ENCODE results near the gene RBM47.

Gene RBM47

GRCh38 chr4:40586729-40587128 lies 42.9 kb downstream of the RBM47 start:
- DNase-seq (ENCODE audit: low read depth), result no peak

DNA sequence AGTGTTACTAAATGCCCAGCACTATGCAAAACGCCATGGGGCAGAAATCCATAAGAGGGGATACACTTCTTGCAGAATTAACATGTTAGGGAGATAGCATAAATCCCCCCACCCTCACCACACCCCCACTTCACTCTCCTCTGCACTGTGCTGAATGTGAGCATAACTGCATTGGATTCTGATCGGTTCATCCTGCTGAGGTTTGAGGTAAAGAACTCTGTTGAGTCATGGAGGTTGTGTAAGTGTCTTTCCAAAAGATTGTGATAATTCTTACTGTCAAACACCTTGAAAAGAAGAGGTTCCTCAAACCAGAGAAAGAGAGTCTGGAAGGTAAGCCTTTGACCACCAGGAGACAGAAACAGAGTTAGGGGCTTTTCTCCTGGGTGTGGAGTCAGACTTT lies 43.6 kb downstream of the RBM47 start:
- DNase-seq (ENCODE audit: low read depth), result no peak

GRCh38 chr4:40585201-40585799 lies 44.4 kb downstream of the RBM47 start:
- no peak for DNase-seq (ENCODE audit: low read depth)

DNA sequence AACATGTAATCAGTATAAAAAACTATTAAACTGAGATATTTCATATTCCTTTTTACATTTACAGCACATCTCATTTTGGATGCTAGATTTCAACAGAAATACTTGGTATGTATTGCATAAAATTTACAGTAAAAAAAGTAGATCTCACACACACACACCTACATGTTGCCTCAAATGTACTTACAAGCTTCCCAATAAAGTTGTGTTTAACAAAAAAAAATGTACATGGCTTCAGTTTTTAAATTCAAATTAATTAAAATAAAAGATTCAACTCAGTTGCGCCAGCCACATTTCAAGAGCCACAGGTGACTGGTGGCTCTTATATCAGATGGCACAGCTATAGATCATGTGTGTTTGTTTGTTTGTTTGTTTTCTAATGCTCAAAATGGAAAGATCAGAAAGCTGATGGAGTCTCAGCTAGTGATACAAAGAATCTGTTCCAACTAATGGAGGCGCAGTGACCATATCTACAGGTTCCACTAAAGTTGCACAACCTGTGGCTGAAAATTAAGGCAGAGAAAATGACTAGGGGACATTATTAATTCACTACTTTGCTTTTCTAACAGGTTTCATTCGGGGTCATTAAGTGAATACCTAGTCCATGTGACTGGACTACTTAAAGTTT lies 45.0 kb downstream of the RBM47 start:
- no peak for DNase-seq (ENCODE audit: low read depth)

DNA sequence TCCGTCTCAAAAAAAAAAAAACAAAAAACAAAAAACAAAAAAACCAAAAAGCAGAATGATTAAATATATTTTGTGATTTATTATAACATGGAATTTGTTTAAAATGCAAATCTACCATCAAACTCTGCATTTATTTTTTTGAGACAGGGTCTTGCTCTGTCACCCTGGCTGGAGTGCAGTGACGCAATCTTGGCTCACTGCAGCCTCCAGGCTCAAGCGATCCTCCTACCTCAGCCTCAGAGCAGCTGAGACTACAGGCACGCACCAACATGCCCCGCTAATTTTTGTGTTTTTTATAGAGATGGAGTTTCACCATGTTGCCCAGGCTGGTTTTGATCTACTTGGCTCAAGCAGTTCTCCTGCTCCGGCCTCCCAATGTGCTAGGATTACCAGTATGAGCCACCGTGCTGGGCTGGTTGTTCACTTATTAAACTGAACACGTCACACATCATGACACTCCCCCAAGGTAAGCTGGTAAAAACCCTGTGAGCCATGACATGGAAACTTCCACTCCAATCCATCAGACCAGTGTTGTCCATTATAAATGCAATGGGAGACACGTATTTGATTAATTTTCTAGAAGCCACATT lies 45.7 kb downstream of the RBM47 start:
- no peak for DNase-seq (ENCODE audit: low read depth)

DNA sequence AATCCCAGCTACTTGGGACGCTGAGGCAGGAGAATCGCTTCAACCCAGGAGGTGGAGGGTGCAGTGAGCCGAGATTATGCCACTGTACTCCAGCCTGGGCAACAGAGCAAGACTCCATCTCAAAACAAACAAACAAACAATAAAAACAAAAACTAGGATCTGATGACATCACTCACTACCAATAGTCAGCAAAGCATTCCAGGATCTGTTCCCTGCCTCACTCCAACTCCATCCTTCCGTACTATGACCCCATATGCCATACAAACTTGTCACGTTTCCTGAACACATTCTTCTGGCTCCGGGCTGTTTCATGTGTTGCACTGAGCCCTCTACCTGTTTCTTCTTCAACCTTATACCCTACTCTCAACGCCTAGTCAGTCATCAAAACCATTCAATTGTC lies 47.3 kb downstream of the RBM47 start:
- DNase-seq (ENCODE audit: low read depth), result no peak

- DNase-seq (ENCODE audit: low read depth), result no peak
Measured at GRCh38 chr4:40581254-40582140, 48.2 kb downstream of the RBM47 start.

- DNase-seq (ENCODE audit: low read depth), result peak; percentile 93
Measured at GRCh38 chr4:40579983-40580382, 49.7 kb downstream of the RBM47 start.

DNA sequence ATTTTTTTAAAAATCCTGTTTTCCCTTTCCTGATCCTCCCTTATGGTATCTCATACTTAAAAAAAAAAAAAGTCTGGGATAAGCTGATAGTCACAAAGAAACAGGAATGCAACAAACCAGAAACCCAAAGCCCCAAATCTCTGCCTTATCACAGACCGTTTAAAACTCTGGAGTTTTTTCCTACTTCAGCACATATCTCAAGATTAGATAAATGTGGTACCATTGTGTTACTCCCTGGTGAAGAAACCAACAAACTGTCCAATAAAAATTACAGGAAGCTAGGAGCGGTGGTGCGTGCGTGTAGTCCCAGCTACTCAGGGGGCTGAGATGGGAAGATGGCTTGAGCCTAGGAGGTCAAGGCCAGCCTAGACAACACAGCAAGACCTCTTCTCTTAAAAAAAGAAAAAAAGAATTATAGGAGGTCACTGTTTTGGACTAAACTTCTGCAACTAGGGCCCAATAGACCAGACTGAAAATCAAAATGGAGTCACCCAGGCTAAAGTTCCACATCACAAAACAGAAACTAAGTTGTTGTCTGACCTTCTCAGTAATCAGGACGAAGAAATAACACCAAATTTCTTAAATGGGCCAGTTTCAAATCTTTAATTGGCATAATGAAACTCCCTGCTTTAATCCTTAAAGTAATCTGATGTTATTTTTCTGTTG lies 51.9 kb downstream of the RBM47 start:
- DNase-seq (ENCODE audit: low read depth), result no peak

DNA sequence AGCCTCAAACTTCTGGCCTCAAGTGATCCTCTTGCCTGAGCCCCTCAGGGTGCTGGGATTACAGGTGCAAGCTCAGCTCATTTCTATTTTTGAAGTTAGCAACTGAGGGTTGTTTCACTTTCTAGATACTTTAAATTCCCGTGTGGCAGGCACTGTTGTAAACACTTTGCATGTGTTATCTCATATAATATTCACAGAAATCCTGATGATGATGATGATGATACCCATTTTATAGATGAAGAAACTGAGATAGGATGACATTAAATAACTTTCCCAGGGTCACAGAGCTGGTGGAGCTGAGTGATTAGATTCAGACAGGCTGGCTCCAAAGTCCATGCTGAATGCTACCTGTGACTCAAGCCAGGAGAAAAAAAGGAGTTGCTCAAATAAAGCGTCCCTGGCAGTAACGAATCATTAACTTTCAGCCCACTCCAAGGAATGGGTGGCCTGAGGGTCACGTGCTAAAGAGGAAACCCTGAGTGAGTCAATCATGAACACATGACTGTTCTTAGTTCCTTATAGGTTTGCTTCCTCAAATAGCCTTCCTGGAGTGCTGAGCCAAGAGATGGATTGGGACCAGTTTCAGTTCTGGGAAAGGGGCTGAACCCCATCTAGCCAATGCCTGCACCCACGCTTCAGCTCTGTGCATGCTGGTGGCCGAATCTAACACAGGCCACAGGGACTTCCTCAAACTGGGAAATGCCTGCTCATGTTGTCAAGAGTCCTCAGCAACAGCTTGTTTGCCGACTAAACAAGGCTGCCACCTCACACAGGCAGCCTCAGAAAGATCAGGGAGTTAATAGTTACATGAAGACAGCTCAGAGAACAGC lies 52.8 kb downstream of the RBM47 start:
- peak; percentile 67 for DNase-seq (ENCODE audit: low read depth)

DNA sequence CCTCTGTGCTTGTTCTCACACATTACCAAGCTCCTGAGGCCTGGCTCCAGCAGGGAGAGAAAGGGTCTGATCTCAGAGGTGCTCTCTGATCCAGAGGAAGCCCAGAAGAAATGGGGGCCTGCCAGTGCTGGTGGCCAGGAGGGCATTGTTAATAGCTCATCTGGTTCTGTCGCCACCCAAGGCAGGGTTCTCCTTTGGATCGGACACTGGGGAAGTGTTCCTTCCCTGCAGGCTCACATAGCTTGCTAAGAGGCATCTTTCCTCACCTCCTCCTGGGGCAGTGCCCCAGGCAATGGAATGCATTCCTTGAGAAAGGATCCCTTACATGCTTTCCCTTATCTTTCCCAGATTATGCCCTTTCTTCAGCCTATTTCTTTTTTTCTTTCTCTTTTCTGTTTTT lies 53.8 kb downstream of the RBM47 start:
- no peak for DNase-seq (ENCODE audit: low read depth)

- no peak for DNase-seq (ENCODE audit: low read depth)
Measured at GRCh38 chr4:40573593-40574311, 55.9 kb downstream of the RBM47 start.

DNA sequence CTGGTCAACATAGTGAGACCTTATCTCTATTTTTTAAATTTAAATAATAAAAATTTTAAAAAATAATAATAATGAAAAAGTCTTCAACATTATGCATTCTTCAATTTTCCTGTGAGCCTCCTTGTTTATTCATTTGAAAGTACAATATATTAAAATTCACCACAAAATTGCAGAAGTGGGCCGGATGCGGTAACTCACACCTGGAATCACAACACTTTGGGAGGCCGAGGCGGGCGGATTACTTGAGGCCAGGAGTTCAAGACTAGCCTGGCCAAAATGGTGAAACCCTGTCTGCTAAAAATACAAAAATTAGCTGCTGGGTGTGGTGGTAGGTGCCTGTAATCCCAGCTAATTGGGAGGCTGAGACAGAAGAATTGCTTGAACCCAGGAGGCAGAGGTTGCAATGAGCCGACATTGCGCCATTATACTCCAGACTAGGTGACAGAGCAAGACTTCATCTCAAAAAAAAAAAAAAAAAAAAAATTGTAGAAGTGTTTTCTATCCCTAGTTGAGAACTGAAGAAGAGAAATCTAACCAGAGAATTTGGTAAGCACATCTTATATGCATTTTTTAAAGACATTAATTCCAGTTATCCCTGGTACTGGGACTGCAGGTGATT lies 56.9 kb downstream of the RBM47 start:
- no peak for DNase-seq (ENCODE audit: low read depth)

DNA sequence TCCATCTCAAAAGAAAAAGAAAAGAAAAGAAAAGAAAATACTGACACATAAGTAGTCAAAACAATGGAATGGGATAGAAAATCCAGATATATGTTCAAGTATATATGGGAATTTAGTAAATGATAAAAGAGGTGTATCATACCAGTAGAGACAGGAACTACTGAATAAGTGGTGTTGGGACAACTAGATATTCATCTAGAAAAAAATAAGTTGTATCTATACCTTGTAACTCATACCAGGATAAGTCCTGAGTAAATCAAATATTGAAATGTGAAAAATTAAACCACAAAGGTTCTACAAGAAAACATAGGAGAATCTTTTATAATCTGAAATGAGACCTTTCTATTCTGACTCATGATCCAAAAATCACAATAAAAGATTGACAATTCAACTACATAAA lies 58.5 kb downstream of the RBM47 start:
- no peak for DNase-seq (ENCODE audit: low read depth)

GRCh38 chr4:40570348-40571077 lies 59.2 kb downstream of the RBM47 start:
- DNase-seq (ENCODE audit: low read depth), result no peak

GRCh38 chr4:40564815-40565483 lies 64.7 kb downstream of the RBM47 start:
- no peak for DNase-seq (ENCODE audit: low read depth)

GRCh38 chr4:40564004-40564403 lies 65.7 kb downstream of the RBM47 start:
- DNase-seq (ENCODE audit: low read depth), result no peak

DNA sequence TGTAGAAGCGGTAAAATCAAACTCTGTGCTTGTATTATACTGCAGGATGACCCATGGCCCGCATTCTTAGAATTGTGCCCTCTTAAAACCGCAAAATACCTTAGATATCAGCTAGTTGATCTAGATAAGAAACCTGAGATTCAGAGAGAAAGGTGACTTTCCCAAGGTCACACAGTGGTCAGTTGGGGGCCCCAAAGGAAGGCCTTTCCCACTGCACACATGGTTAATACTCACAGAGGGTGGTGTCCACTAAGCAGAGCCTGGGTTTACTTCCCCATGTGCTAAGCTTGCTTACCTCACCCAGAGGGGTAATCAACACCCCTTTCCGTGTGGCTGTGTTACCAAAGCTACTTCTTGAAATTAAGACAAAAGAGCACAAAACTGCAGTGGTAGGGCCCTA lies 66.3 kb downstream of the RBM47 start:
- DNase-seq (ENCODE audit: low read depth), result no peak

DNA sequence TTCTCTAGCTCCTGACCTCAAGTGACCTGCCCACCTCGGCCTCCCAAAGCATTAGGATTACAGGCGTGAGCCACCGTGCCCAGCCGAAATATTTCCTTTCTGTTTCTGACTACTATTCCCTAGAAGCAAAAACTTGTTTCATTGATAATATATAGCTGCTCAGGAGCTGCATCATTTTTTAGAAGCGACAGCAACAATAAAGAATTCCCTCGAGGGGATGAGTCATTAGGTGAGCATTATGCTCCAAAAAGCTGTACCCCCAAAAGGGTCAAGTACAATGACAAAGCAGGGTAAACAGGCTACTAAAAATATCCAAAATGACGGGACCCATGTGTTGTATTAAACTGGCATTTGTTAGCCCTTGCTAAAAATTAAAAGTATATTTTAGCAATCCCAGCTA lies 67.0 kb downstream of the RBM47 start:
- DNase-seq (ENCODE audit: low read depth), result no peak
